ENCODE data around the gene TMEM143.
A peak's percentile ranks its signal among the peaks of the same experiment; 100 is the strongest.
"Not testable (repeated sequence)": the region's sequence is repeated elsewhere in the genome, so short reads cannot be mapped to it uniquely, and the experiment has no call there.

Gene TMEM143

GRCh38 chr19:48325265-48325910 lies 38.4 kb downstream of the TMEM143 start, which contains the start of gene EMP3:
Gene EMP3 (plus strand): TSS chr19:48325552. CDS start chr19:48326845, 1,293 bp downstream.
- DNase-seq = peak; percentile 86

GRCh38 chr19:48321622-48322591 lies 41.8 kb downstream of the TMEM143 start:
- peak; percentile 99 for DNase-seq

- peak; percentile 94 for DNase-seq
These were observed 42.4 kb downstream of the TMEM143 start for GRCh38 chr19:48321372-48321621.

GRCh38 chr19:48319647-48320541 lies 43.8 kb downstream of the TMEM143 start:
- peak; percentile 69 for DNase-seq

- DNase-seq = no peak
These were observed 45.3 kb downstream of the TMEM143 start for GRCh38 chr19:48318286-48318987.

- DNase-seq = not testable (repeated sequence)
These were observed 46.1 kb downstream of the TMEM143 start for GRCh38 chr19:48317708-48317960.

- no peak for DNase-seq
These were observed 48.0 kb downstream of the TMEM143 start for GRCh38 chr19:48315712-48316111.

- no peak for DNase-seq
These were observed 52.4 kb downstream of the TMEM143 start for GRCh38 chr19:48311384-48311783.

GRCh38 chr19:48310227-48310626 lies 53.5 kb downstream of the TMEM143 start:
- no peak for DNase-seq

GRCh38 chr19:48309731-48310130 lies 54.0 kb downstream of the TMEM143 start:
- not testable (repeated sequence) for DNase-seq

- no peak for DNase-seq
These were observed 54.8 kb downstream of the TMEM143 start for GRCh38 chr19:48308631-48309586.

GRCh38 chr19:48303866-48304265 lies 59.9 kb downstream of the TMEM143 start:
- no peak for DNase-seq

GRCh38 chr19:48303367-48303766 lies 60.4 kb downstream of the TMEM143 start:
- no peak for DNase-seq

- no peak for DNase-seq
These were observed 61.2 kb downstream of the TMEM143 start for GRCh38 chr19:48302600-48302959.

- no peak for DNase-seq
These were observed 61.7 kb downstream of the TMEM143 start for GRCh38 chr19:48301886-48302599.

- DNase-seq = no peak
These were observed 65.8 kb downstream of the TMEM143 start for GRCh38 chr19:48297975-48298374.

GRCh38 chr19:48296963-48297734 lies 66.6 kb downstream of the TMEM143 start:
- DNase-seq = no peak

GRCh38 chr19:48295458-48295857 lies 68.3 kb downstream of the TMEM143 start:
- DNase-seq = no peak

- no peak for DNase-seq
These were observed 70.9 kb downstream of the TMEM143 start for GRCh38 chr19:48292798-48293197.

GRCh38 chr19:48291489-48291815 lies 72.3 kb downstream of the TMEM143 start:
- DNase-seq = not testable (repeated sequence)
